Measurements from ENCODE around the gene STK33.

STK33 gene

GRCh38 chr11:8459711-8460399 is 134.2 kb downstream of the STK33 start:
- H3K4me1 ChIP-seq = no peaks in the 10 kb centered on the region
- H3K36me3 ChIP-seq = no peaks in the 10 kb centered on the region
- H3K27me3 ChIP-seq = no peaks in the 10 kb centered on the region
- TF ChIP-seq CTCF (IDR thresholded peaks at IDR 0.05) = no peak
- H3K27ac ChIP-seq = no peak overlapping the region
- no peak overlapping the region for H3K4me3 ChIP-seq
- intact Hi-C loops (cut with DNase I; ENCODE audit: low total_unique reads) = no loop called here
- no peaks in the 10 kb centered on the region for H3K9me3 ChIP-seq
- no peak for DNase-seq

- no peak for DNase-seq
- TF ChIP-seq CTCF (IDR thresholded peaks at IDR 0.05) = no peak
- Histone ChIP-seq H3K27ac (no peak overlapping the region), H3K4me3 (no peak overlapping the region), H3K27me3 (no peaks in the 10 kb centered on the region), H3K4me1 (no peaks in the 10 kb centered on the region), H3K36me3 (no peaks in the 10 kb centered on the region), H3K9me3 (no peaks in the 10 kb centered on the region)
- intact Hi-C loops (cut with DNase I; ENCODE audit: low total_unique reads) = no loop called here
Observed at GRCh38 chr11:8442301-8442700, 151.7 kb downstream of the STK33 start.

GRCh38 chr11:8440649-8441048 is 153.4 kb downstream of the STK33 start:
- H3K27ac ChIP-seq = no peak overlapping the region
- DNase-seq = no peak
- H3K27me3 ChIP-seq = no peaks in the 10 kb centered on the region
- no peak for TF ChIP-seq CTCF (IDR thresholded peaks at IDR 0.05)
- H3K4me3 ChIP-seq = no peak overlapping the region
- H3K36me3 ChIP-seq = no peaks in the 10 kb centered on the region
- no peaks in the 10 kb centered on the region for H3K9me3 ChIP-seq
- intact Hi-C loops (cut with DNase I; ENCODE audit: low total_unique reads) = no loop called here
- H3K4me1 ChIP-seq = no peaks in the 10 kb centered on the region

- Histone ChIP-seq H3K9me3 (no peaks in the 10 kb centered on the region), H3K27ac (no peak overlapping the region), H3K4me3 (no peak overlapping the region), H3K4me1 (no peaks in the 10 kb centered on the region), H3K36me3 (no peaks in the 10 kb centered on the region), H3K27me3 (no peaks in the 10 kb centered on the region)
- no peak for TF ChIP-seq CTCF (IDR thresholded peaks at IDR 0.05)
- intact Hi-C loops (cut with DNase I; ENCODE audit: low total_unique reads) = no loop called here
- no peak for DNase-seq
Observed at GRCh38 chr11:8429483-8429882, 164.5 kb downstream of the STK33 start.

- H3K27ac ChIP-seq = no peak overlapping the region
- DNase-seq = no peak
- no peak for TF ChIP-seq CTCF (IDR thresholded peaks at IDR 0.05)
Observed at GRCh38 chr11:8426076-8426475, 168.0 kb downstream of the STK33 start.

GRCh38 chr11:8415195-8415594 is 178.8 kb downstream of the STK33 start:
- no peaks in the 10 kb centered on the region for H3K27me3 ChIP-seq
- H3K27ac ChIP-seq = no peak overlapping the region
- TF ChIP-seq CTCF (IDR thresholded peaks at IDR 0.05) = no peak
- DNase-seq = no peak
- no peaks in the 10 kb centered on the region for H3K36me3 ChIP-seq
- no peaks in the 10 kb centered on the region for H3K9me3 ChIP-seq
- no peaks in the 10 kb centered on the region for H3K4me1 ChIP-seq
- intact Hi-C loops (cut with DNase I; ENCODE audit: low total_unique reads) = no loop called here
- no peak overlapping the region for H3K4me3 ChIP-seq

More at GRCh38 chr11:8426076-8426475, 168.0 kb downstream of the STK33 start:
- Histone ChIP-seq H3K4me3 (no peak overlapping the region), H3K4me1 (no peaks in the 10 kb centered on the region), H3K9me3 (no peaks in the 10 kb centered on the region), H3K36me3 (no peaks in the 10 kb centered on the region), H3K27me3 (no peaks in the 10 kb centered on the region)
- intact Hi-C loops (cut with DNase I; ENCODE audit: low total_unique reads) = loop anchor here (2.0 kb wide), 1 partner anchor 33 kb away; no protein-coding TSS in a partner anchor

Measured in tibial artery (tissue), 4 donors.